Keratinocyte (primary cell): Measurements from ENCODE around the gene GYG1. TPM values are rescaled to one million over a fixed set of nuclear protein-coding genes. Genes with fewer than 3 reads are reported as not detected.

ENCODE experiments used
- DNase-seq: peaks from one replicate; pipeline ENCODE4 v3.0.0-alpha.2; 2011; ENCODE audit warnings: low read depth, missing footprints, low spot score
- FAIRE-seq: peaks from 2 replicates; lab custom pipeline; 2011; peaks lifted over from hg19 to GRCh38; lab: Jason Lieb, UNC
- H2AFZ ChIP-seq: 2 replicates; pipeline ENCODE4 v1.6.0; 2012; ENCODE audit warnings: low read length, control low read depth, inconsistent platforms; ENCODE audit not compliant: control insufficient read depth
- H3K27ac ChIP-seq: 2 replicates; pipeline ENCODE4 v1.5.1; 2011; ENCODE audit warnings: low read length; ENCODE audit not compliant: control insufficient read depth, insufficient read depth
- H3K27me3 ChIP-seq: 3 replicates; pipeline ENCODE4 v1.6.0; 2011; ENCODE audit warnings: low read length; ENCODE audit not compliant: control insufficient read depth, insufficient read depth; ENCODE audit errors: extremely low read depth
- H3K36me3 ChIP-seq, 2 experiments: 2 replicates in 1 of 2; 3 replicates in 1 of 2; pipeline ENCODE4 v1.5.1; 2011; ENCODE audit warnings: low read length in 2 of 2, mild to moderate bottlenecking in 1 of 2; ENCODE audit not compliant: control insufficient read depth in 2 of 2, insufficient read depth in 2 of 2; ENCODE audit errors: extremely low read depth in 1 of 2
- H3K4me1 ChIP-seq: 3 replicates; pipeline ENCODE4 v1.5.1; 2011; ENCODE audit warnings: low read length; ENCODE audit not compliant: control insufficient read depth, insufficient read depth; ENCODE audit errors: extremely low read depth
- H3K4me2 ChIP-seq: 3 replicates; pipeline ENCODE4 v1.6.0; 2011; ENCODE audit warnings: low read depth, low read length; ENCODE audit not compliant: control insufficient read depth, insufficient read depth; ENCODE audit errors: extremely low read depth
- H3K4me3 ChIP-seq, 3 experiments: fragments of 200-600 bp in 1 of 3; sonication (generic) in 1 of 3; 2 replicates in 2 of 3; 3 replicates in 1 of 3; pipeline ENCODE4 v1.5.1; 2011 to 2016; ENCODE audit warnings: low read length in 3 of 3, mild to moderate bottlenecking in 3 of 3, control low read depth in 2 of 3, inconsistent platforms in 1 of 3, low read depth in 1 of 3, mixed read lengths in 1 of 3, mixed run types in 1 of 3, moderate library complexity in 1 of 3; ENCODE audit not compliant: control insufficient read depth in 2 of 3, insufficient read depth in 2 of 3; ENCODE audit errors: extremely low read depth in 1 of 3
- H3K79me2 ChIP-seq: 2 replicates; pipeline ENCODE4 v1.6.0; 2012; ENCODE audit warnings: low read length; ENCODE audit not compliant: control insufficient read depth, insufficient read depth
- H3K9ac ChIP-seq: 3 replicates; pipeline ENCODE4 v1.6.0; 2011; ENCODE audit warnings: low read length; ENCODE audit not compliant: control insufficient read depth, insufficient read depth; ENCODE audit errors: extremely low read depth
- H3K9me1 ChIP-seq: 3 replicates; pipeline ENCODE4 v1.6.0; 2011; ENCODE audit warnings: low read length; ENCODE audit not compliant: control insufficient read depth, insufficient read depth; ENCODE audit errors: extremely low read depth
- H3K9me3 ChIP-seq: 2 replicates; pipeline ENCODE4 v1.5.1; 2012; ENCODE audit warnings: low read depth, low read length; ENCODE audit not compliant: control insufficient read depth
- H4K20me1 ChIP-seq: 3 replicates; pipeline ENCODE4 v1.6.0; 2011; ENCODE audit warnings: low read length; ENCODE audit not compliant: control insufficient read depth, insufficient read depth; ENCODE audit errors: extremely low read depth
- CTCF ChIP-seq, 3 experiments: IDR thresholded peaks in 1 of 3; conservative IDR thresholded peaks in 1 of 3; optimal IDR thresholded peaks in 1 of 3; 2 replicates in 2 of 3; 3 replicates in 1 of 3; pipeline versions ENCODE3 to v1.5.1; 2011; ENCODE audit warnings: low read length in 3 of 3, mild to moderate bottlenecking in 3 of 3, moderate library complexity in 2 of 3, control low read depth in 1 of 3, inconsistent platforms in 1 of 3; ENCODE audit not compliant: insufficient read depth in 2 of 3; ENCODE audit errors: extremely low read depth in 1 of 3
- EZH2 ChIP-seq: IDR thresholded peaks from one replicate; pipeline ENCODE4 v1.6.1; 2012; ENCODE audit warnings: inconsistent platforms, mild to moderate bottlenecking, low read length, moderate library complexity
- dilution Hi-C: fragments of 300-500 bp; cut with MboI; formaldehyde crosslinking; loops from one replicate; pipeline ENCODE4 v1.7.0; 2020; ENCODE audit warnings: low sequenced_read_pairs; ENCODE audit not compliant: extremely low pct_ligation_motif_present
- polyA plus RNA-seq, 5 experiments: library from polyadenylated mRNA; depleted of rRNA in 3 of 5; stranded (reverse) in 3 of 5; stranded (forward) in 1 of 5; unstranded in 1 of 5; fragments of >200 nt; gene quantifications; 1 replicate in 1 of 5; 2 replicates in 3 of 5; 3 replicates in 1 of 5; pipeline versions ENCODE4 v1.2.1 to v1.2.3, GENCODE V29; 2011 to 2012; ENCODE audit warnings: missing spikeins in 2 of 5, low read depth in 1 of 5, low replicate concordance in 1 of 5

Gene GYG1
- polyA plus RNA-seq, 1 donor (not counting 4 experiments of a cell fraction or from before 2014, with no cell fraction given), result 25.2 TPM

- no peak for DNase-seq
- no peak overlapping the region for H3K4me2 ChIP-seq
- FAIRE-seq, result no peak
- no peaks in the 10 kb centered on the region for H3K9me1 ChIP-seq
- H3K79me2 ChIP-seq, result no peaks in the 10 kb centered on the region
- no peaks in the 10 kb centered on the region for H3K4me1 ChIP-seq
- H3K9me3 ChIP-seq, result no peaks in the 10 kb centered on the region
- no peak overlapping the region for H3K4me3 ChIP-seq
- H4K20me1 ChIP-seq, result no peaks in the 10 kb centered on the region
- H3K27me3 ChIP-seq, result no peaks in the 10 kb centered on the region
- dilution Hi-C loops, result no loop called here
- peaks cover 0 to 12% of the 10 kb centered on the region in 2 experiments for H3K36me3 ChIP-seq
- TF ChIP-seq EZH2, result no peak
- TF ChIP-seq CTCF (optimal IDR thresholded peaks at IDR 0.05 in 1 of 3, IDR thresholded peaks at IDR 0.05 in 1 of 3, conservative IDR thresholded peaks at IDR 0.05 in 1 of 3; ENCODE audit: extremely low read depth in 1 of 3, insufficient read depth in 2 of 3, low read length in 3 of 3), result no peak
- H3K27ac ChIP-seq, result no peak overlapping the region
- no peak overlapping the region for H2AFZ ChIP-seq
- no peak overlapping the region for H3K9ac ChIP-seq
Measured at GRCh38 chr3:148999806-149000205, 8.5 kb downstream of the GYG1 start.

- H3K4me2 ChIP-seq, result no peak overlapping the region
- H3K4me3 ChIP-seq, result no peak overlapping the region
- no peak overlapping the region for H3K9ac ChIP-seq
- no peak overlapping the region for H3K27ac ChIP-seq
- no peaks in the 10 kb centered on the region for H3K9me3 ChIP-seq
- dilution Hi-C loops, result no loop called here
- no peak overlapping the region for H2AFZ ChIP-seq
- TF ChIP-seq CTCF (optimal IDR thresholded peaks at IDR 0.05 in 1 of 3, IDR thresholded peaks at IDR 0.05 in 1 of 3, conservative IDR thresholded peaks at IDR 0.05 in 1 of 3; ENCODE audit: extremely low read depth in 1 of 3, insufficient read depth in 2 of 3, low read length in 3 of 3) (no peak), EZH2 (no peak)
- no peaks in the 10 kb centered on the region for H3K4me1 ChIP-seq
- peaks cover 0 to 12% of the 10 kb centered on the region in 2 experiments for H3K36me3 ChIP-seq
- H4K20me1 ChIP-seq, result no peaks in the 10 kb centered on the region
- no peaks in the 10 kb centered on the region for H3K79me2 ChIP-seq
- FAIRE-seq (no peak), DNase-seq (no peak)
- no peaks in the 10 kb centered on the region for H3K27me3 ChIP-seq
- no peaks in the 10 kb centered on the region for H3K9me1 ChIP-seq
Measured at GRCh38 chr3:149000206-149000745, 8.9 kb downstream of the GYG1 start.
